OCI-LY1 (cell line): ENCODE data around the gene ENOX2.

ENCODE experiments used
- EZH2 ChIP-seq: fragments of 200-600 bp; sonication (generic), shearing (Covaris generic); IDR thresholded peaks from 2 replicates; pipeline ENCODE4 v1.8.0; 2017; ENCODE audit warnings: borderline replicate concordance, mixed run types, mild to moderate bottlenecking, antibody characterized with exemption, low read length, moderate library complexity, mixed read lengths
- TF ChIP-seq, protein P1 (sequence below): fragments of 200-600 bp; sonication (generic), shearing (Covaris generic); IDR thresholded peaks from 2 replicates; pipeline ENCODE4 v1.5.1; 2017; ENCODE audit warnings: mild to moderate bottlenecking, antibody characterized with exemption, low read length, moderate library complexity, mixed read lengths

GRCh38 chrX:130714135-130714534 lies 188.9 kb downstream of the ENOX2 start:
- TF ChIP-seq, protein P1, sequence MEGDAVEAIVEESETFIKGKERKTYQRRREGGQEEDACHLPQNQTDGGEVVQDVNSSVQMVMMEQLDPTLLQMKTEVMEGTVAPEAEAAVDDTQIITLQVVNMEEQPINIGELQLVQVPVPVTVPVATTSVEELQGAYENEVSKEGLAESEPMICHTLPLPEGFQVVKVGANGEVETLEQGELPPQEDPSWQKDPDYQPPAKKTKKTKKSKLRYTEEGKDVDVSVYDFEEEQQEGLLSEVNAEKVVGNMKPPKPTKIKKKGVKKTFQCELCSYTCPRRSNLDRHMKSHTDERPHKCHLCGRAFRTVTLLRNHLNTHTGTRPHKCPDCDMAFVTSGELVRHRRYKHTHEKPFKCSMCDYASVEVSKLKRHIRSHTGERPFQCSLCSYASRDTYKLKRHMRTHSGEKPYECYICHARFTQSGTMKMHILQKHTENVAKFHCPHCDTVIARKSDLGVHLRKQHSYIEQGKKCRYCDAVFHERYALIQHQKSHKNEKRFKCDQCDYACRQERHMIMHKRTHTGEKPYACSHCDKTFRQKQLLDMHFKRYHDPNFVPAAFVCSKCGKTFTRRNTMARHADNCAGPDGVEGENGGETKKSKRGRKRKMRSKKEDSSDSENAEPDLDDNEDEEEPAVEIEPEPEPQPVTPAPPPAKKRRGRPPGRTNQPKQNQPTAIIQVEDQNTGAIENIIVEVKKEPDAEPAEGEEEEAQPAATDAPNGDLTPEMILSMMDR, result no peak
- TF ChIP-seq EZH2, result no peak
